Measurements from ENCODE around the gene PRKCA. TPM values are rescaled to one million over a fixed set of nuclear protein-coding genes. Genes with fewer than 3 reads are reported as not detected.

Gene PRKCA
- total and polyA plus RNA-seq, 10 of the 15 experiments (the other 5 are each of a cell fraction or from before 2014, with no cell fraction given): 0.11 to 14.6 (median 0.72) TPM

DNA sequence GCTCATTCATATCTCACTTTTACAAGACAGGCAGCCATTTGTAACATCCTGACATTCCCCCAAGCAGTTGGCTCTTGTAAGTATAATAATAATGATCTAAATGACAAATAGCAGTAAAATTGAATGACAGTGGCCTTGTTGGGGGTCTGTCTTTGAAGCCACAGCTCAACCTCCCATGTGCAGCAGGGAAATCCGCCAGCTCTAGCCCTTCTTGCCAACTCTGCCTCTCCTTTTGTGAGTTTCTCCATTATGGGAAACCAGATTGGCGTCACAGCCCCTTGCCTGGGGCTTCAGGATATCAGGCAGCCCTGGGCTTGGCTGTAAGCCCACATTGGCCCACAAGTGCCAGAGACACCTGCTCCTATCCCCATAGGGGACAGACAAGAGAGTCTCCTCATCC, 462.1 kb downstream of the PRKCA start:
- DNase-seq (ENCODE audit: low read depth, low spot score) (no peak), ATAC-seq (no peak), FAIRE-seq (no peak)
- no peaks in the 10 kb centered on the region for H3K9me3 ChIP-seq (replicated peaks; ENCODE audit: control insufficient read depth, insufficient read depth, low read length)
- intact Hi-C loops (cut with micrococcal nuclease; ENCODE audit: unreplicated experiment) (no loop called here), in situ Hi-C loops (cut with MboI) (no loop called here)
- H3K4me2 ChIP-seq (ENCODE audit: control insufficient read depth, insufficient read depth): no peak overlapping the region
- no peak overlapping the region for H3K4me3 ChIP-seq
- BruUV-seq (replicated peaks): no TSS peak
- no peaks in the 10 kb centered on the region for H3K36me3 ChIP-seq (ENCODE audit: control insufficient read depth in 2 of 2, insufficient read depth in 2 of 2, low read length in 1 of 2)
- no peak for TF ChIP-seq ZNF384 (IDR thresholded peaks at IDR 0.05; ENCODE audit: borderline replicate concordance, low read depth, low read length)
- no peak for TF ChIP-seq ASH2L (IDR thresholded peaks at IDR 0.05; ENCODE audit: borderline replicate concordance, low read depth)
- no peak for TF ChIP-seq ZNF217 (IDR thresholded peaks at IDR 0.05)
- TF ChIP-seq RELA (IDR thresholded peaks at IDR 0.05; ENCODE audit: borderline replicate concordance, partially characterized antibody): no peak
- TF ChIP-seq BMI1 (IDR thresholded peaks at IDR 0.05; ENCODE audit: borderline replicate concordance): no peak
- TF ChIP-seq, protein P1, sequence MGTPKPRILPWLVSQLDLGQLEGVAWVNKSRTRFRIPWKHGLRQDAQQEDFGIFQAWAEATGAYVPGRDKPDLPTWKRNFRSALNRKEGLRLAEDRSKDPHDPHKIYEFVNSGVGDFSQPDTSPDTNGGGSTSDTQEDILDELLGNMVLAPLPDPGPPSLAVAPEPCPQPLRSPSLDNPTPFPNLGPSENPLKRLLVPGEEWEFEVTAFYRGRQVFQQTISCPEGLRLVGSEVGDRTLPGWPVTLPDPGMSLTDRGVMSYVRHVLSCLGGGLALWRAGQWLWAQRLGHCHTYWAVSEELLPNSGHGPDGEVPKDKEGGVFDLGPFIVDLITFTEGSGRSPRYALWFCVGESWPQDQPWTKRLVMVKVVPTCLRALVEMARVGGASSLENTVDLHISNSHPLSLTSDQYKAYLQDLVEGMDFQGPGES (IDR thresholded peaks at IDR 0.05): no peak
- no peak for TF ChIP-seq SUPT20H (IDR thresholded peaks at IDR 0.05; ENCODE audit: borderline replicate concordance, control insufficient read depth, low read depth, low read length)
- TF ChIP-seq, protein P2, sequence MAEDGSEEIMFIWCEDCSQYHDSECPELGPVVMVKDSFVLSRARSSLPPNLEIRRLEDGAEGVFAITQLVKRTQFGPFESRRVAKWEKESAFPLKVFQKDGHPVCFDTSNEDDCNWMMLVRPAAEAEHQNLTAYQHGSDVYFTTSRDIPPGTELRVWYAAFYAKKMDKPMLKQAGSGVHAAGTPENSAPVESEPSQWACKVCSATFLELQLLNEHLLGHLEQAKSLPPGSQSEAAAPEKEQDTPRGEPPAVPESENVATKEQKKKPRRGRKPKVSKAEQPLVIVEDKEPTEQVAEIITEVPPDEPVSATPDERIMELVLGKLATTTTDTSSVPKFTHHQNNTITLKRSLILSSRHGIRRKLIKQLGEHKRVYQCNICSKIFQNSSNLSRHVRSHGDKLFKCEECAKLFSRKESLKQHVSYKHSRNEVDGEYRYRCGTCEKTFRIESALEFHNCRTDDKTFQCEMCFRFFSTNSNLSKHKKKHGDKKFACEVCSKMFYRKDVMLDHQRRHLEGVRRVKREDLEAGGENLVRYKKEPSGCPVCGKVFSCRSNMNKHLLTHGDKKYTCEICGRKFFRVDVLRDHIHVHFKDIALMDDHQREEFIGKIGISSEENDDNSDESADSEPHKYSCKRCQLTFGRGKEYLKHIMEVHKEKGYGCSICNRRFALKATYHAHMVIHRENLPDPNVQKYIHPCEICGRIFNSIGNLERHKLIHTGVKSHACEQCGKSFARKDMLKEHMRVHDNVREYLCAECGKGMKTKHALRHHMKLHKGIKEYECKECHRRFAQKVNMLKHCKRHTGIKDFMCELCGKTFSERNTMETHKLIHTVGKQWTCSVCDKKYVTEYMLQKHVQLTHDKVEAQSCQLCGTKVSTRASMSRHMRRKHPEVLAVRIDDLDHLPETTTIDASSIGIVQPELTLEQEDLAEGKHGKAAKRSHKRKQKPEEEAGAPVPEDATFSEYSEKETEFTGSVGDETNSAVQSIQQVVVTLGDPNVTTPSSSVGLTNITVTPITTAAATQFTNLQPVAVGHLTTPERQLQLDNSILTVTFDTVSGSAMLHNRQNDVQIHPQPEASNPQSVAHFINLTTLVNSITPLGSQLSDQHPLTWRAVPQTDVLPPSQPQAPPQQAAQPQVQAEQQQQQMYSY (CRISPR knock-in tag; IDR thresholded peaks at IDR 0.05): no peak
- 23% methylated on average over 2 of the region's 2 CpGs for WGBS (ENCODE audit: insufficient coverage, insufficient replicate concordance, low lambda C conversion rate, missing lambda C conversion rate)
- H3K4me1 ChIP-seq (ENCODE audit: control insufficient read depth, insufficient read depth, low read length): no peaks in the 10 kb centered on the region
- SMC1A ChIA-PET (ENCODE audit: uncharacterized antibody, unreplicated experiment): interaction anchor here (1.2 kb wide), 1 partner anchor 12 kb away, joined by 3 read pairs; no protein-coding TSS in a partner anchor
- CTCF ChIA-PET: interaction anchor here (0.6 kb wide), 1 partner anchor 1163 kb away, joined by 3 read pairs; no protein-coding TSS in a partner anchor
- no peaks in the 10 kb centered on the region for H3K79me2 ChIP-seq (ENCODE audit: control insufficient read depth, insufficient read depth, low read length)
- H2AFZ ChIP-seq (ENCODE audit: control insufficient read depth, low read depth, low read length): no peak overlapping the region
- POLR2A ChIA-PET: interaction anchor here (0.5 kb wide), 1 partner anchor 307 kb away, joined by 3 read pairs; no protein-coding TSS in a partner anchor
- no peaks in the 10 kb centered on the region for H4K20me1 ChIP-seq (ENCODE audit: control insufficient read depth, insufficient read depth)
- H3K9ac ChIP-seq (ENCODE audit: control insufficient read depth, insufficient read depth, low read length): no peak overlapping the region
- RAD21 ChIA-PET (ENCODE audit: unreplicated experiment): no interaction called here
- H3K27me3 ChIP-seq (replicated peaks in 1 of 2; ENCODE audit: control insufficient read depth in 2 of 2, insufficient read depth in 2 of 2, low read length in 1 of 2): no peaks in the 10 kb centered on the region
- no peak overlapping the region for H3K27ac ChIP-seq (ENCODE audit: control insufficient read depth, insufficient read depth)

Measured in GM12878 (cell line).